NCI-H69 (cell line): ENCODE measurements around the gene FAM53B.

Experiments used
- DNase-seq: peaks from one replicate; lab custom pipeline; 2025; lab: John Stamatoyannopoulos, UW

FAM53B gene

GRCh38 chr10:124646483-124647352, 97.5 kb downstream of the FAM53B start:
- no peak for DNase-seq

- no peak for DNase-seq
Measured at GRCh38 chr10:124645467-124646095, 98.6 kb downstream of the FAM53B start.

GRCh38 chr10:124644771-124645415, 99.3 kb downstream of the FAM53B start:
- no peak for DNase-seq

- DNase-seq = no peak
Measured at GRCh38 chr10:124644236-124644635, 99.9 kb downstream of the FAM53B start.

- DNase-seq = no peak
Measured at GRCh38 chr10:124643330-124644009, 100.7 kb downstream of the FAM53B start.

GRCh38 chr10:124642088-124642710, 102.0 kb downstream of the FAM53B start:
- DNase-seq = peak; percentile 74

DNA sequence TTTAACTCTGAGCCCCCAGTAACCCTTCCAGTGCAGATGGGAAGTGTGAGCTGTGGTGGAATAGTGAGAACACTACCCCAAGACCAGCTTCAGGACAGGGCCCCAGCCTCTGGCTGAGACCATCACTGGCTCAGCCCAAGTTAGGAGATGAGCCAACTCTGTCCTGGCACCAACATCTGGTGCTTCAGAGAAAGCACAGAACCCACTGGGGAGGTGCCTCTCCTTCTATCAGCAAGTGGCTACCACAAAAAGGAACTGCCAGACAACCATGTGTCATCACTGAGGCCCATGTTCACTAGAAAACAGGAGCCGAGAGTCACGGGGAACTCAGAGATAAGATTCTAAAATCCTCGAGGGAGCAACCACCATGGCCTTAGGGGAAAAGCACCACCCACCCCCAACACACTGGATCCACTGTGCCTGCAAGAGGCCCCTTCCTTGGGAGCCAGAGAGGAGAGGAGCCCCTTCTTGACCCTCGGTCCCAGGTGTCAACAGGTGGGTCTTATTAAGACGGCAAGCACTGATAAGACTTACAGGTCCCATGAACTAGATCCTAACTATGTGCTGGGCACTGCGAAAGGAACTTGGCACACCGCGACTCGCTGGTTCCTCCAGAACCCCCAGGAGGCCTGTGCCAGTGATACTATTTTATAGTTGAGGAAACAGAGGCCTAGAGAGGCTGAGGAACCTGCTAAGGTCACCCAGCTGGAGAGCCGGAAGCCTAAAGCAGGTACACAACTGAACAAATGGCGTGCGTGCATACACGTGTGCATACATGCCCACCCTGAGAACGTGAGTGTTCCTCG, 102.7 kb downstream of the FAM53B start:
- peak; percentile 13 for DNase-seq

GRCh38 chr10:124640538-124641231, 103.5 kb downstream of the FAM53B start:
- peak; percentile 19 for DNase-seq

GRCh38 chr10:124640056-124640455, 104.1 kb downstream of the FAM53B start:
- no peak for DNase-seq

DNA sequence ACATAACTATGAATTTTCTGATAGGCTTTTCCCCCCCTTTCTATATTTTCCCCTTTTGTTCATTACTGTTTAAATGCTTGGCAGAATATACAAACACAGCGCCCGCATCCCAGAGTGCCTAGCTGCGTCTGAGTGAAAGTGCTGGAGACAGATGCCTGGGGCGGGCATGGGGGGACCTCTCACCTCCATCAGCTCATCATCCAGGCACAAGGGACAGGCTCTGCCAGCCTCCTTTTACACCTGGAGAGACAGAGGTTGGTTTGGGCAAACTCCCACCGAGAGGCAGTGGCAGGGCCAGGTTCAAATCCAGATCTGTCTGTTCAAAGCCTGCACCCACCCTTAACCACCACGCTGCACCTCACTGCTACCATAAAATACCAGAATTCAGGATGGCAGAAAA, 104.5 kb downstream of the FAM53B start:
- DNase-seq = no peak

DNA sequence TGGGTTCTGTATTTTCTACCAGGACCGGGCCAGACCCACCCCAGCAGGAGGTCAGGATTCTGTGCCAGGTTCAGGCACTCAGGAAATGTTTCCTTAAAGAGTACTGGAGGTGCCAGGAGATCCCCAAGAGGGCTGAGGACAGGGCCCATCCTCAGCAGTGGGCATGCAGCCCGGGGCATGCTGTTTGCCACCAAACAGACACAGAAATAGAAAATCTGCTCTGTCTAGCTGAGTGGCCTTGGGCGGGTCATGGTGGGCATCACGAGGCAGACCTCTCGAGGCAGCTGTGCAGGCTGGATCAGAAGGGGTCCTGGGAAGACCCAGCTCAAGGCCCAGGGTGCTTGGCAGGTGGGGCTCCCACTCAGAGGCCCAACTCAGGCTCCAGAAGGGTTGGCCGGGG, 105.0 kb downstream of the FAM53B start:
- DNase-seq = no peak

- no peak for DNase-seq
Measured at GRCh38 chr10:124637746-124638145, 106.4 kb downstream of the FAM53B start.

DNA sequence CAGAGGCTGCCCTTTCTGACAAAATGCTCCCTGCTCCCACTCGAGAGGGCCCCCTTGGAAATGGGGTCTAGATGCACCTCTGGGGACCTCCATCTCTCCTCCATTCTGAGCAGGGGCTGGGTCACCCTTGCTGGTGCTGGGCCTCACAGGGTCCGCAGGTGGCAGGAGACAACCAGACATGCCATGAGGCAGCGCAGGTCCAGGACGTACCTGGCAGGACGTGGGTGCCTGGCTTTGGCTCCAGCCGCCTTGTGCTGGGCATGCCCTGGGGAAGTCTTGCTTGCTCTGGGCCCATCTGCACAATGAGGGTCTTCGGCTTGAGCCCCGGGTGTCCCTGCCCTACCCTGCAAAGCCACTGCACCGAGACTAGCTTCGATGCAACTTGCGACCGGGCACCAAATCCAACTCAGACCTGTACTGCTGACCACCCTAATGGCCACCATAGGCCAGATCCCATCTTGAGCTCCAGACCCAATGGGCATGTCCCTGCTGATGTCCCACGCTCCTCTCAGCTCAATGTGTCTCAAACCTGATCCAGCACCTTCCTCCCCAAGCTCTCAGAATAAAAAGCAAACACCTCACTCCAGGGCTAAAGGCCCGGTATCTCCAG, 107.0 kb downstream of the FAM53B start:
- DNase-seq = no peak

DNA sequence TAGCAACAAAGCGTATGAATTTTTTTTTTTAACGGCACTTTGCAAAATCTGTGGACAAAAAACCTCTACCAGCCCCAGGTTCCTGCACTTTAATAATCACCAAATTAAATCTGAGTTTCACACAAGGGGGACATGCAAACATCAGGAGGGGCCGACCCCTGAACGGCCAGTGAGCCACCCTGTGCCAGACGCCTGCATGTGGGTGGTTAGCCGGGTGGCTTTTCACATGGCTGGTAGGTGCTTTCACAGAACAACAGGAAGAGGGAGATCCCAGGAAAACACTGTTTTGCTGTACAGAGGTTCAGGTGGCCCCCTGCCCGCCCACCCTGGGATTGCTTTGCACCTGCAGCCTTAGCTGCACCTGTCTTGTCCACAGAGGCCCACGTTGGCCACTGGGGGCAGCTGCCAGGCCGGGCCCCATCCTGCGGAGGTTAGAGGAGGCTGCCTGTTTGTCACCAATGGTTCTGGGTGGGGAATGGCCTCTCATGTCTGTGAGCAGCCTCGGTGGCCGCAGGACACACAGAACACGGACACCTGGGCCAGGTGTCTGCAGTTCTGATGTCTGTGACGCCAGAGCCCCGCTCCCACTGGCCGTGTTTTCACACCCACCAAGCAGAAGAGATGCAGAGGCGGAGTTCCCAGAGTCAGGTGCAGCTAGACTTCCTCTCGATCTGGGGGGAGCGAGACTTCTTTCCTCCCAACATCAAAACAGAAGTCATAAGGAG, 107.7 kb downstream of the FAM53B start:
- no peak for DNase-seq

DNA sequence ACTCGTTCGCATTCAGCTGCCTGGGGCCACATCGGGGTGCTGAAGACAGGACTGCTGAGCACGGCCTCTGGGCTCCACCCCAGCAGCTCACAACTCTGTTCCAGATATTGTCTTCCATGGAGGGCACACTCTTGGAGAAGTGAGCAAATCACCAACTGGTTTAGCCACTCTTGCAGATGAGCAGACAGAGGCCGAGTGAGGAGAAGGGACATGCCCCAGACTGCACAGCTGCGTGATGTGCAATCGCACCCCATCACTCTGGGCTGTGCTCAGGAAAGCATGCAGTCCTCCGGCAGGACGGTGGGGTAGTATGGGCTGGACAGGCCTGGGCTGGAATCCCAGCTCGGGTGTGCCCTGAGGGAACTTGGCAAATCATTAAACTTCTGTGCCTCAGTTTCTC, 111.6 kb downstream of the FAM53B start:
- DNase-seq = no peak

- peak; percentile 83 for DNase-seq
Measured at GRCh38 chr10:124632064-124632531, 112.1 kb downstream of the FAM53B start.

- DNase-seq = no peak
Measured at GRCh38 chr10:124630551-124630950, 113.6 kb downstream of the FAM53B start.

DNA sequence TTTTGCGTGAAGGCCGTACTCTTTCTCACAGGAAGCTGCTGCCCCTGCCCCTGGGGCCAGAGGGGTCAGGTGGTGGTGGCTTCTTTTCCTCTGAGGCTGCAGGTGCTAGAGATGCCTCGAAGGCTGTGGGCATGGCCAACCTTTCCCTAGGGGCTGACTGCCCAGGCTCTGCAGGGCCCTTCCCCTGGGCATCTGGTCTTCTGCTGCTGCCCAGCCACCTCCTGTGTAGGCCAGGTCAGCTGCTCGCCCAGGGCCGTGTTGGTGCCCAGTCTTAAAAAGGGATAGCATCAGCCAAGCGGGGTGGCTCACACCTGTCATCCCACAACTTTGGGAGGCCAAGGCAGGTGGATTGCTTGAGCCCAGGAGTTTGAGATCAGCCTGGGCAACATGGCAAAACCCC, 114.3 kb downstream of the FAM53B start:
- DNase-seq = no peak

DNA sequence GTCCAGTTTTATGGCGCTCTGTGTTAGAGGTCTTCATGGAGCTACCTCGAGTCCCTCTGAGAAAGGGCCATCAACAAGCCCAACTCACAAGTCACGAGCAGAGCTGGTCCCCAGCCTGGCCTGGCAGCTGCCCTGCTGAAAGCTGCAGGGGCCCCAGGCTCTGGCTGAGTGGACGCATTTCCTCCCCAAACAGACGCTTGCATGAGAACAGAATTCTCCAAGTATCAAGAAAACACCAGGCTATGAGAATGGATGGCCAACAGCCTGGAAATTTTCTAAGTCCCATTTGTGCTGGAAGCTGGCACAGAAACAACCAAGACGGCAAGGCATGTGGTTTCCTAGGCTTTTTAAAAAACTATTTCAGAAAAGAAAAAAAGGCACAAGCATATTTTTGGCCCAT, 114.8 kb downstream of the FAM53B start:
- DNase-seq = no peak
